GM19351 (cell line): Measurements from ENCODE around the gene MBTPS1.

Experiments used
- ATAC-seq: cut with Tn5 transposase; IDR thresholded peaks from one replicate; pipeline ENCODE4 v1.9.1; 2021; ENCODE audit warnings: mild to moderate bottlenecking, moderate library complexity; ENCODE audit not compliant: unreplicated experiment

Gene MBTPS1

DNA sequence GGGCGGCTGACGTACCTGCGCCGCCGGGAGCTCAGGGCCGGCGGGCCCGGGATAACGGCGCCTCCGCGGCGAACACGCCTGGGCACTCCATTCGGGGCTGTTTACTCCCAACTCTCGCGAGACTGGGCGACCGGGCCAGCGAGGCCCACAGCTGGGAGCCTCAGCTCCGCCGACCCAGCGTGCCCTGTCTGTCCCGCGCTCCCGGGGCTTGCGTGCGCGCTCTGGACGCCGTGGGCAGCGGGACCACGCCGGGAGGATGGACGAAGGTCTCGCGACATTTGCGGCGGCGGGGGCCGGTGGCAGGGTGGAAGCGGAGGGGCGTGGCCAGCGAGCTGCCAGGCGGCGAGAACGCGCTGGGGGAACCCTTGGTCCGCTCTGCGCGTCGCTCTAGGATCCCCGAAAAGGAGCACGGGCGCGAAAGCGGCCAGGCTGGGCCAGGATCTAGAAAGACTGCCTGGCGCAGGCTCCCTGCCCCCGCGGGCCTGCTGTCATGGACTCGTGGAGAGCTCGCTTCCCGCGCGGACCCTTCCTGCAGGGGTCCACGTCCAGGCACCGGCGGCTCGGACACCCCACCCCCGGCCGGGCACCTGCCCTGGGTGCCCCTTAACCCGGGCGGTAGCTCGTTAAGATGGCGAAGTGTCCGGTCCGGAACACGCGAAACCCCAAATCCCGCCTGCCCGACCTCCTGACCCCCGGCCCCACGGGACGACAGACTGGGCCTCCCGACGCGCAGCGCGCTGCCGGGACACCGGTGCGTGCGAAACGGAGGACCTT lies at the start of gene MBTPS1:
MBTPS1 (minus strand) TSS at position 223 of the 774 bp plus-strand sequence. CDS start 15,159 bp downstream, outside the sequence.
- peak; percentile 92 for ATAC-seq

DNA sequence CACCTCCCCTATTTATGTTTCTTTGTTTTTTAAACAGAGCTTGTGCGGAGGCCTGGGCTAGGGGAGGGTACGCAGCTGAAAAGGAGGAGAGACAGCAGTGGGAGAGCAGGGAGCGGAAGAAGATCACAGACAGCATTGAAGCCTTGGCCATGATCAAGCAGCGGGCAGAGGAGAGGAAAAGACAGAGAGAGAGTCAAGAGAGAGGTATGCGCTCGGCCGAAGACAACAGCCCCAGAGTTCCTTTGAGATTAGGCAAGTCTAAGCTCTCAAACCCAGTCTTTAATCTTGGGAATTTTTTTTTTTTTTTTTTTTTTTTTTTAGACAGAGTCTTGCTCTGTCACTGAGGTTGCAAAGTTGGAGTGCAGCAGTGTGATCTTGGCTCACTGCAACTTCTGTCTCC lies 49.0 kb upstream of the MBTPS1 start:
- no peak for ATAC-seq

DNA sequence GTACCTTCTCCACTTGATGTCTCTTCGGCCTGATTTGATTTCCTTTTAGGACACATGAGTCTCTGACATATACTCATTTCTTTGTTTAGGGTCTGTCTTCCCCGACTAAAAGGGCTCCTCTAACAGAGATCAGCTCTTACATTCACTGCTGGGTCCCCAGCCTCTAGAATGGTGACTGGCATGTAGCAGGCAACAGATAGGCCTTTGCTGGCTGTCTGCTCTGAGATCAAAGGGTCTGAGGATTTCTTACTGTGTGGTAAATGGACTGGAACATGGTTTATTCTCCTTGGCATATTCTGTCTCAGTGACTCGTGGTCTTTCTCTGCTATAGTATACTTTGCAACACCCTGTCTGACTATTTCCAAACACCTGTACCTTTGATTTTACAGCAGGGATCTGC lies 45.1 kb upstream of the MBTPS1 start:
- ATAC-seq: no peak

GRCh38 chr16:84161037-84161436 lies 44.3 kb upstream of the MBTPS1 start:
- no peak for ATAC-seq

GRCh38 chr16:84159800-84160199 lies 43.1 kb upstream of the MBTPS1 start:
- ATAC-seq: no peak

- no peak for ATAC-seq
Measured at GRCh38 chr16:84159007-84159406, 42.3 kb upstream of the MBTPS1 start.

- ATAC-seq: no peak
Measured at GRCh38 chr16:84156342-84156784, 39.6 kb upstream of the MBTPS1 start.

GRCh38 chr16:84155771-84156170 lies 39.0 kb upstream of the MBTPS1 start:
- ATAC-seq: no peak

DNA sequence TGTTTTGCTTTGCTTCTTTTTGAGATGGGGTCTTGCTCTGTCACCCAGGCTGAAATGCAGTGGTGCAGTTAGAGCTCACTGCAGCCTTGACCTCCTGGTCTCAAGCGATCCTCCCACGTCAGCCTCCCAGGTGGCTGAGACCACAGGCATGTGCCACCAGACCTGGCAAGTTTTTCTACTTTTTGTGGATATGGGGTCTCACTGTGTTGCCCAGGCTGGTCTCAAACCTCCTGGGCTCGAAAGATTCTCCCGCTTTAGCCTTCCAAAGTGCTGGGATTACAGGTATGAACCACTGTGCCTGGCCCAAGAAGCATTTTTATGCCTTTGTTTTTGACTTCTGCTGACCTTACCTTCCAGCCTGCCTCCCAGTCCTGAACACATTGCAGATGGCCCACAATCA lies 38.5 kb upstream of the MBTPS1 start:
- no peak for ATAC-seq

GRCh38 chr16:84153660-84154214 lies 37.0 kb upstream of the MBTPS1 start:
- ATAC-seq: no peak

DNA sequence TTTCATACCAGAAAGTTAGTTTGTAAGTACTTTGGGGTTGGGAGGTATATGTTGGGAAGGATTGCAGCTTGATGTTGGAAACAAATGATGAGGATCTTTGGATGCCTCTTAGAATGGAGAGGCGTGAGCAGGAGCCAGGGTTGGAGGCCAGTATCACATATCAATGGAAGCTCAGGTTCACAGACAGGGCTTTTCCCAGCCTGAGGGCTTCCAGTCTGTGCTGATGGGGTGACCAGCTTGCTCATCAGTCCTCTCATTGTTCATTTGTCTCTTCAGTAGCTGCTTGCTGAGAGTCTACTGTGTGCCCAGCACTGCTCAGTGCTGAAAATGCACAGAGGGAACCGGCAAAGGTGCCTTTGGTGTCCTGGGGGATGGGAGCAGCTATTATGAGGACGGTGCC lies 34.2 kb upstream of the MBTPS1 start:
- no peak for ATAC-seq

DNA sequence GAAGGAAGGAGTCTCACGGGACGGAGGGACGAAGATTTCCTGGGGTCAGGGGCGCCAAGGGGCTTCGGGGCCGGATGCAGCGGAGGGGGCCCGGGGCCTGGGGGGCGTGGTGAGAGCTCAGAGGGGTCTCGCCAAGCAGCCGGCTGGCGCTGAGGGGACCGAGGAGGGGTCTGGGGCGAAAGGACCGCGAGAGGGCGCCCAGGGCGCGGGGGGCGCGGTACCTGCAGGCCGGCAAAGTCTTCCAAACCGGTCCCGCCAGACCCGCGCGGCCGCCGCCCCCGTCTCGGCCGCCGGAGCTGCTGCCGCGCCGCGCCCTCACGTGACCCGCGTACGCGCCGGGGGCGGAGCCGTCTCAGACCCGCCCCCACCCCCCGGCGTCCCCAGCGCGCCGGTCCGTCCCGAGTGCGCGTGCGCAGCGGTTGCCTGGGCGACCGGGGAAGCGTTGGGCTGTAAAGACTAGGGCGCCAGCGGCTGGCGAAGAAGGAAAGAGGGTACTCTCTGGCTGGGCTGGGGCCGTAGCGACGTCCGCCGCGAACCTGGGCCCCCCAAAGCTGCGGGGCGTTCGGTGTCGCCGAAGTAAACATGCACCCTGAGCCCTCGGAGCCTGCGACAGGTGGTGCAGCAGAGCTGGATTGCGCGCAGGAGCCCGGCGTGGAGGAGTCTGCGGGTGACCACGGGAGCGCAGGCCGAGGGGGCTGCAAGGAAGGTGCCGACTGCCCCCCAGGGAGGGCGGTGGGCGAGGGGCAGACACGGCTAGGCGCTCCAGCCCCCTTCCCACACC lies 28.3 kb upstream of the MBTPS1 start, which contains the start of the genes DNAAF1 and HSDL1:
DNAAF1 (plus strand) TSS at position 450 of the 781 bp plus-strand sequence; CDS start at position 583, 133 bp downstream.
HSDL1 (minus strand) TSS at position 319 of the 781 bp plus-strand sequence. CDS start 13,856 bp downstream, outside the sequence.
- peak; percentile 83 for ATAC-seq

DNA sequence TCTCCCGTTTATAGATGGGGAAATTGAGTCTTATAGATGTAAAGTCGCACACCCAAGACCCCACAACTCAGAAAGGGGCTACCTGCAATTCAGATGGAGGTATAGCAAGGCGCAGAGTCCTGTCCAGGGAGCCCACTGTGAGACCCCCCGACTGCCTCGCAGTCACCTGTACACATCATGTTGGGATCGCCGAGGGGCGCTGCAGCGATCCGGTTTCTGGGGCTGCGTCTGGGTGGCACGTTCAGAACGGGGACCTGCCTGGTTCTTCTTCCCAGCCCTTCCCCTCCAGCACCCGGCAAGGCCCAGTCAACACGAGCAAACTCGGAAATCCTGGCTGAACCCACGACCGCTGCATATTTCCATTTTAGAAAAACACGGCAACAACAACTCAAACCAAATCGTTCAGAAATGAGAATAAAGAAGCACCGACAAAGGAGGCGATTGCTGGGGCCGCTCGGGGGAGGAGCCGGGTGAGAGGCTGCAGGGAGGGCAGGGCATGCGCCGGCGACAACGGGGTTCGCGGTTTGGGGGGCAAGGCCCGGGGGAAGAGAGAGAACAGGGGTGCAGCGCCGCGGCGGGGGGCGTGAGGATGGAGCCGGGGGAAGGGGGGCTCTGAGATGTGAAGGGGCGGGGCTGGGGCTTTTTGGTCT lies 27.6 kb upstream of the MBTPS1 start:
- ATAC-seq: peak; percentile 31

DNA sequence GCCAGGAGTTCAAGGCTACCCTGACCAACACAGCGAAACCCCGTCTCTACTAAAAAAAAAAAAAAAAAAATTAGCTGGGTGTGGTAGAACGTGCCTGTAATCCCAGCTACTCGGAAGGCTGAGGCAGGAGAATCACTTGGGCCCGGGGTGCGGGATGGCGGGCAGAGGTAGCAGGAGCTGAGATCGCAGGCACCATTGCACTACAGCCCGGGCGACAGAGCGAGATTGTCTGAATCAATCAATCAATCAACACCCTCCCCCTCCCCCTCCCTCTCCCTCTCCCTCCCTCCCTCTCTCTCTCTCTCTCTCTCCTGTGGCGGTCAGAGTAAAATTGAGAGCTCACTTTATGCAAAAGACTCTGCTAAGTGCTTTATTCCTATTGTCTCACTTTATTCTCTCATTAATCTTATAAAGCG lies 27.1 kb upstream of the MBTPS1 start:
- ATAC-seq: no peak

DNA sequence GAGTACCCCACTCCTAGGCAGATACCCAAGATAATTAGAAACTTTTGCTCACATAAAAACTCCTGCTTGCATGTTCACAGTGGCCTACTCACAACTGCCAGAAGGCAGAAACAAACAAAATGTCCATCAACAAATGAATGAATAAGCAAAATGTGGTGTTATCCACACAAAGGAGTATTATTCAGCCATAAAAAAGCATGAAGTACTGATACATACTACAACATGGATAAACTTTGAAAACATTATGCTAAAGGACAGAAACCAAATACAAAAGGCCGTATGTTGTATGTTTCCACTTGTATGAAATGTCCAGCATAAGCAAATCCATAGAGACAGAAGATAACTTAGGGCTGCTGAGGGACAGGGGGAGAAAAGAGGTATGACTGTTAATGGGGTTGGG lies 26.3 kb upstream of the MBTPS1 start:
- no peak for ATAC-seq

DNA sequence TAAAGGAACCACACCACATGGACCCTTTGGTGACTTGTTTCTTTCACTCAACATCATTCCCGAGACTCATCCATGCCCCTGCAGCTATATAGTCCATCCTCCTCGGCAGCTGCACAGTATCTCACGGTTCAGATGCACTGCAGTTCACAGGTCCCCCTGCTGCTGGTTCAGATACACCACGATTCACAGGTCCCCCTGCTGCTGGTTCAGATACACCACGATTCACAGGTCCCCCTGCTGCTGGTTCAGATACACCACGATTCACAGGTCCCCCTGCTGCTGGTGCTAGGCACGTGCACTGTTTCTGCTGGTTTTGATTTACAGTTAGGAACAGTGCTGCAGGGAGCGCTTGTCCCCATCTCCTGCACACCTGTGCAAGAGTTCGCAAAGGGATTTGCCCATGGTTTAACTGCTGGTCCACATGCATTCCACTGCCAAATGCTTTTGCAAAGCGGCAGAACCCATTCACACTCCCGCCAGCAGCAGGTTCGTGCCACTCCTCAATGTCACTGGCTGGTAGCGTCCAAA lies 24.5 kb upstream of the MBTPS1 start:
- ATAC-seq: no peak

- ATAC-seq: no peak
Measured at GRCh38 chr16:84139628-84140258, 23.0 kb upstream of the MBTPS1 start.

DNA sequence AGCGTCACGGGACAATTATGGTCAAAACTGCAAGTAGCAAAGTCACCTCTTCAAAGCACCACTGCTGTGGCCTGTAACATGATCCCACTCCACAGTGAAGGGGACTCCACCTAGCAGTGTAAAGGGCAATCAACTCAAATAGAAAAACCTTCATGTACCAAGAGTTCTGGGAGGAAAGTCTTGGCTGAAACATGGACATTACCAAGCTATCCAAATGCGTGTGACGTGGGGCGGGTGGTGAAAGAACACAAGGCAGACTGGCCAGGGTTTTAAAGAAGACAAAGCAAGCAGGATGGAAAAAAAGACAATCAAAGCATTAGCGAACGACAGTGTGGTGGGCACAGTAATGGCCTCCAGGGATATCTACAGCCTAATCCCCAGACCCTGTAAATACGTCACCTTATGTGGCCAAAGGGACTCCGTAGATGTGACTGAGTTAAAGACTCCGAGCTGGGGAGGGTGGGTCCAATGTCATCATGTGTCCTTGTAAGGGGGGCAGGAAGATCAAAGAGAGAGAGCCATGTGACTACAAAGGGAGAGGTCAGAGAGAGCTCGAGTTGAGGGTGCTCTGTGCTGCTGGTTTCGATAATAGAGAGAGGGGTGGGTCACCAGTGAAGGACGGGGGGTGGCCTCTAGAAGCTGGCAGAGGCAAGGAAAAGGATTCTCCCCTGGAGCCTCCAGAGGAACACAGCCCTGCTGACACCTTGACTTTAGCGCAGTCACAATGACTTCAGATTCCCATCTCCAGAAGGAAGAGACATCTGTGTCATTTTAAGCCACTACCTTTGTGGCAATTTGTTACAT lies 22.3 kb upstream of the MBTPS1 start:
- peak; percentile 98 for ATAC-seq

DNA sequence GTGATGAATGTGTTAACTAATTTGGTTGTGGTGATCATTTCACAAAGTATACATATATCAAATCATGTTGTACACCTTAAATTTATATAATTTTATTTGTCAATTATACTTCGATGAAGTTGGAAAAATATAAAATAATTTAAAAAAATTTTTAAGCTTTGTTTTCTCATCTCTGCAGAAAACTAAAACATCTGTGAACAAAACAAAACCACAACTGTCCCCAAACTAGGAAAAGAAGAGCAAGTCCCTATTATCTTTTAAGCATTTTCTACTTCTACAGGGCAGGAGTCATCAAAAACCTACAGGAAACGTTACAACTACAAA lies 21.7 kb upstream of the MBTPS1 start:
- ATAC-seq: no peak
